ENCODE results near the gene MYLK4. TPM values are rescaled to one million over a fixed set of nuclear protein-coding genes. Genes with fewer than 3 reads are reported as not detected.

Gene MYLK4
- total RNA-seq, 4 donors from 2014 or later, result 0.42 to 0.98 (median 0.52) TPM

DNA sequence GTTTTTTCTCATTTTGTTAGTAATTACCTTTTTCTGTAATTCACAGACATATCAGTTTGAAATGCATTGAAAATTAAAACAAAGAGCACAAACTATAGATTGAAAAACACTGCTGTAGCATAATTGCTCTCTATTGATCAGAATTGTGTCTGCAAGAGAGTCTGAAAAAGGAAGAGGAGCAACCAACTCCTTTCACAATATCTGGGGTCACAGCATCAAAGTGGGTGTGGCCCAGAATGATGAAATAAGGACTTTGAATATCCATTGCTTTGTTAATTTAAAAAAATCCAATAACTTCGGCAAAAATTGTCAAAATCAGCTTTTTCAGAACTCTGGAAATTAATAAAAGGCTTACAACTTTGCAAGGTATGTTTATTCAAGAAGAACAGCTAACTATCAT lies 99.2 kb downstream of the MYLK4 start:
- WGBS, 2 donors, result 78 to 83% methylated on average over 1 of the region's 1 CpG

DNA sequence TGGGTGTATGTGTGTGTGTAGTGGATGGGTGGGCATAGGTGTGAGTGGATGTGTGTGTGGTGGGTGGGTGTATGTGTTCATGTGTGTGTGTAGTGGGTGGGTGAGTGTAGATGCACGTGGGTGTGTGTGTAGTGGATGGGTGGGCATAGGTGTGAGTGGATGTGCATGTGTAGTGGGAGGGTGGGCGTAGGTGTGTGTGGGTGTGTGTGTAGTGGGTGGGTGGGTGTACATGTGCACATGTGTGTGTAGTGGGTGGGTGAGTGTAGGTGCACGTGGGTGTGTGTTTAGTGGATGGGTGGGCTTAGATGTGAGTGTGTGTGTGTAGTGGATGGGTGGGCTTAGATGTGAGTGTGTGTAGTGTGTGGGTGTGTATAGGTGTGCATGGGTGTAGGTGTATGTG lies 104.4 kb downstream of the MYLK4 start:
- Histone ChIP-seq H3K4me3 (no peak overlapping the region), H3K4me1 (no peaks in the 10 kb centered on the region), H3K36me3 (no peaks in the 10 kb centered on the region), H3K27me3 (no peaks in the 10 kb centered on the region), H3K9me3 (no peaks in the 10 kb centered on the region), H3K27ac (no peak overlapping the region)
- DNase-seq (ENCODE audit: low spot score in 2 of 2), result no peak
- TF ChIP-seq, protein P1, sequence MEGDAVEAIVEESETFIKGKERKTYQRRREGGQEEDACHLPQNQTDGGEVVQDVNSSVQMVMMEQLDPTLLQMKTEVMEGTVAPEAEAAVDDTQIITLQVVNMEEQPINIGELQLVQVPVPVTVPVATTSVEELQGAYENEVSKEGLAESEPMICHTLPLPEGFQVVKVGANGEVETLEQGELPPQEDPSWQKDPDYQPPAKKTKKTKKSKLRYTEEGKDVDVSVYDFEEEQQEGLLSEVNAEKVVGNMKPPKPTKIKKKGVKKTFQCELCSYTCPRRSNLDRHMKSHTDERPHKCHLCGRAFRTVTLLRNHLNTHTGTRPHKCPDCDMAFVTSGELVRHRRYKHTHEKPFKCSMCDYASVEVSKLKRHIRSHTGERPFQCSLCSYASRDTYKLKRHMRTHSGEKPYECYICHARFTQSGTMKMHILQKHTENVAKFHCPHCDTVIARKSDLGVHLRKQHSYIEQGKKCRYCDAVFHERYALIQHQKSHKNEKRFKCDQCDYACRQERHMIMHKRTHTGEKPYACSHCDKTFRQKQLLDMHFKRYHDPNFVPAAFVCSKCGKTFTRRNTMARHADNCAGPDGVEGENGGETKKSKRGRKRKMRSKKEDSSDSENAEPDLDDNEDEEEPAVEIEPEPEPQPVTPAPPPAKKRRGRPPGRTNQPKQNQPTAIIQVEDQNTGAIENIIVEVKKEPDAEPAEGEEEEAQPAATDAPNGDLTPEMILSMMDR (IDR thresholded peaks at IDR 0.05), result no peak
- TF ChIP-seq EP300 (IDR thresholded peaks at IDR 0.05), result no peak
- TF ChIP-seq POLR2A (IDR thresholded peaks at IDR 0.05), result no peak
- WGBS, 2 donors, result 83 to 85% methylated on average over 3 of the region's 3 CpGs

More for the DNA sequence above, 99.2 kb downstream of the MYLK4 start:
- TF ChIP-seq EP300 (IDR thresholded peaks at IDR 0.05), result no peak
- TF ChIP-seq POLR2A (IDR thresholded peaks at IDR 0.05), result no peak
- TF ChIP-seq, protein P1 (IDR thresholded peaks at IDR 0.05), result no peak
- Histone ChIP-seq H3K4me3 (no peak overlapping the region), H3K36me3 (no peaks in the 10 kb centered on the region), H3K9me3 (peaks cover 0 to 7% (median 0%) of the 10 kb centered on the region in 4 donors), H3K27me3 (no peaks in the 10 kb centered on the region), H3K4me1 (no peaks in the 10 kb centered on the region), H3K27ac (no peak overlapping the region)
- DNase-seq (ENCODE audit: low spot score in 2 of 2), result no peak

DNA sequence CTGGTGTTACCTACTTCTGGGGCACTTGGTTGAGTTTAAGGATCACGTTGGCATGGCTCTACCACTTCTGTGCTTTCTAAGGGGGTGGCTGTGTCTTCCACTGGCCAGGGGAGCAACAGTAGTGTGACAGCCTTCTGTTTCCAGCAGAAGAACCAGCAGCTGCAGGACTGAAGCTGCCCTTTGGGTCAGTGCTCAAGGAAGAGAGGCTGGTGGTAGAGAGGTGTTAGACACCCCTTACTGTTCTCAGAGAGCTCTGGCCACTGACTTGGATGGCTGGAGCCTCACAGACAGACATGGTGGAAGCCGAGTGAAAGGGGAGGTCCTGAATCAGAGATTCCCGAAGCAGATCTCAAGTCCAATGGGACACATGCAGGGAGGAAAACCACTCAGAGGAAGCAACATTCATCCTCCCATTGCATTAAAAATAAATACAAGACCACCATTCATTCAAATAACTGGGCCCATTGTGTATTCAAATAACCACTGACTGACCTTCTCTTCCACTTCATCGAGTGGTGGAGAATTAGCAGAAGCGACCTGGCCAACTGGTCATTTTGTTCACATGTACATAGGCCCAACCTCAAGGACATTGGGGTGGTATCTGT lies 106.7 kb downstream of the MYLK4 start:
- TF ChIP-seq POLR2A (IDR thresholded peaks at IDR 0.05) (no peak), EP300 (IDR thresholded peaks at IDR 0.05) (no peak)
- TF ChIP-seq, protein P1 (IDR thresholded peaks at IDR 0.05), result no peak
- Histone ChIP-seq H3K4me1 (no peaks in the 10 kb centered on the region), H3K4me3 (no peak overlapping the region), H3K27me3 (no peaks in the 10 kb centered on the region), H3K36me3 (no peaks in the 10 kb centered on the region), H3K9me3 (no peaks in the 10 kb centered on the region), H3K27ac (no peak overlapping the region)
- WGBS, 2 donors, result 44 to 56% methylated on average over 5 of the region's 5 CpGs
- no peak for DNase-seq (ENCODE audit: low spot score in 2 of 2)

DNA sequence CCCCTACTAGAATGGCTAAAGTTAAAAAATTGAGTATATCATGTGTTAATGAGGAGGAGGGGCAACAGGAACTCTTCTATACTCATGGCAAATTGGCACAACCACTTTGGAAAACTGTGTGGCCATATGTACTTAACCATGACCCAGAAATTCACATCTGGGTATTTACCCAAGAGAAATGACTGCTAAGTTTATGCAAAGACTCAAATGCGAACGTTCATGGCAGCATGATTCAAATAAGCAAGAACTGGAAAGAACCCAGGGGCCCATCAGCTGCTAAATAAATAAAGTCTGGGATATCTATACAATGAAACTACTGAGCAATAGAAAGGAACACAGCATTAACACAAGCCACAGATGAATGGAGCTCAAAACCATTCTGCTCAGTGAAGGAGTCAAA lies 107.6 kb downstream of the MYLK4 start:
- H3K4me1 ChIP-seq, result no peaks in the 10 kb centered on the region
- DNase-seq (ENCODE audit: low spot score in 2 of 2), result no peak
- no peak overlapping the region for H3K27ac ChIP-seq
- H3K9me3 ChIP-seq, result no peaks in the 10 kb centered on the region
- 72 to 73% methylated on average over 2 of the region's 2 CpGs for WGBS, 2 donors
- TF ChIP-seq, protein P1 (IDR thresholded peaks at IDR 0.05), result no peak
- no peak for TF ChIP-seq POLR2A (IDR thresholded peaks at IDR 0.05)
- no peak for TF ChIP-seq EP300 (IDR thresholded peaks at IDR 0.05)
- H3K36me3 ChIP-seq, result no peaks in the 10 kb centered on the region
- H3K4me3 ChIP-seq, result no peak overlapping the region
- no peaks in the 10 kb centered on the region for H3K27me3 ChIP-seq

DNA sequence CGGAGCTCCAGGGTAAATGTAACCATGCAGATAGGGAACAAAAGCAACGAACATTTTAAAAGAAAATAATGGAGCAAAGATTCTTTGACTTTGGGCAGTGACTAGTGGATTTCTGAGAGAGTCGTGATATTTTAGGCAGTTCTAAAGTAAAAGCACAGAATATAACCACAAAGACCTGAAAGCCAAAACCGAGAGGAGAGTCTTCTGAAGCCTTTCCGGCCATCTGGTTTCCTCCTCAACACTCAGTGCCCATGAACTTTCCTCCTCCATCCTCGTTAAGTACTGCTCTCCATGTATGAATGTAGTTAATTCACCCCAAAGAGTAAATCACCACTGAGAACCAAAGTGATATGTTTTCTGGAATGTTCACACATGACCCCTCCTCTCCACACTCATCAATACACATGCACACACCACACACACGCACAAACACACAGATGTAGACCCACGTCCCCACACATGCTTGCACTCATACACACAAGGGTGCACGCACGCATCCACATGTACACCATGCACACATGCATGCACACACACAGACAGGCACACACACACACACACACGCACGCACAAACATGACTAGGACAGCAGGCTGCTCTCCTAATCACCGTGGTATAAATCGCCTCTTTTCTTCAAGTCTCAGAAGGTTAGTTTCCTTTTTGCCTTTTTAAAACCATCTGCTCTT lies 109.5 kb downstream of the MYLK4 start:
- H3K36me3 ChIP-seq, result no peaks in the 10 kb centered on the region
- no peaks in the 10 kb centered on the region for H3K4me1 ChIP-seq
- TF ChIP-seq EP300 (IDR thresholded peaks at IDR 0.05), result no peak
- TF ChIP-seq, protein P1 (IDR thresholded peaks at IDR 0.05), result no peak
- TF ChIP-seq POLR2A (IDR thresholded peaks at IDR 0.05), result no peak
- DNase-seq (ENCODE audit: low spot score in 2 of 2), result no peak
- no peaks in the 10 kb centered on the region for H3K27me3 ChIP-seq
- H3K27ac ChIP-seq, result no peak overlapping the region
- H3K4me3 ChIP-seq, result no peak overlapping the region
- no peaks in the 10 kb centered on the region for H3K9me3 ChIP-seq
- 79 to 80% methylated on average over 14 of the region's 14 CpGs for WGBS, 2 donors
